Neural progenitor cell (in vitro differentiated cells): Measurements from ENCODE around the gene PMF1.

ENCODE experiments used
- CTCF ChIP-seq: fragments of 200-600 bp; sonication (generic); IDR thresholded peaks from 2 replicates; pipeline ENCODE4 v1.5.1; 2017; ENCODE audit warnings: antibody characterized with exemption, mild to moderate bottlenecking
- EZH2 ChIP-seq: fragments of 200-600 bp; sonication (generic); IDR thresholded peaks from 2 replicates; pipeline ENCODE4 v1.6.1; 2017; ENCODE audit warnings: antibody characterized with exemption, mild to moderate bottlenecking, moderate library complexity

GRCh38 chr1:156212833-156213643 lies at the start of gene PMF1:
- TF ChIP-seq CTCF (no peak), EZH2 (no peak)
